Immature natural killer cell (primary cell): ENCODE measurements around the gene WNT6. TPM values are rescaled to one million over a fixed set of nuclear protein-coding genes. Genes with fewer than 3 reads are reported as not detected.

Source experiments
- DNase-seq, 3 donors: peaks; one replicate each; pipeline ENCODE4 v3.0.0; 2022; ENCODE audit warnings: mixed read lengths in 1 of 3
- H3K27ac Mint-ChIP-seq, 6 donors: one replicate each; pipeline ENCODE4 v1.8.0; 2020; ENCODE audit warnings: mixed read lengths in 6 of 6, mild to moderate bottlenecking in 5 of 6, inconsistent platforms in 4 of 6, moderate library complexity in 3 of 6
- H3K27me3 Mint-ChIP-seq, 3 donors: one replicate each; pipeline ENCODE4 v1.8.0; 2020 to 2021; ENCODE audit warnings: low read depth in 3 of 3, mild to moderate bottlenecking in 3 of 3, mixed read lengths in 3 of 3, moderate library complexity in 3 of 3, inconsistent platforms in 1 of 3
- H3K36me3 Mint-ChIP-seq, 3 donors: one replicate each; pipeline ENCODE4 v1.8.0; 2020; ENCODE audit warnings: mixed read lengths in 3 of 3, inconsistent platforms in 2 of 3, mild to moderate bottlenecking in 2 of 3
- H3K4me1 Mint-ChIP-seq, 2 donors: one replicate each; pipeline ENCODE4 v1.8.0; 2020; ENCODE audit warnings: inconsistent platforms in 2 of 2, mild to moderate bottlenecking in 2 of 2, mixed read lengths in 2 of 2, moderate library complexity in 1 of 2
- H3K4me3 Mint-ChIP-seq, 5 donors: one replicate each; pipeline ENCODE4 v1.8.0; 2020; ENCODE audit warnings: mild to moderate bottlenecking in 5 of 5, mixed read lengths in 5 of 5, inconsistent platforms in 3 of 5, moderate library complexity in 3 of 5
- H3K9me3 Mint-ChIP-seq, 6 donors: one replicate each; pipeline ENCODE4 v1.8.0; 2020; ENCODE audit warnings: mild to moderate bottlenecking in 6 of 6, mixed read lengths in 6 of 6, inconsistent platforms in 4 of 6, moderate library complexity in 3 of 6
- polyA plus RNA-seq, 3 donors: library from polyadenylated mRNA; unstranded; fragments of 300-500 nt; fragmentation: Illumina TruSeq; gene quantifications; one replicate each; pipeline ENCODE4 v1.2.3, GENCODE V29; 2021

The WNT6 gene
- polyA plus RNA-seq, 3 donors from 2014 or later: 0.22 TPM; not detected in 2

DNA sequence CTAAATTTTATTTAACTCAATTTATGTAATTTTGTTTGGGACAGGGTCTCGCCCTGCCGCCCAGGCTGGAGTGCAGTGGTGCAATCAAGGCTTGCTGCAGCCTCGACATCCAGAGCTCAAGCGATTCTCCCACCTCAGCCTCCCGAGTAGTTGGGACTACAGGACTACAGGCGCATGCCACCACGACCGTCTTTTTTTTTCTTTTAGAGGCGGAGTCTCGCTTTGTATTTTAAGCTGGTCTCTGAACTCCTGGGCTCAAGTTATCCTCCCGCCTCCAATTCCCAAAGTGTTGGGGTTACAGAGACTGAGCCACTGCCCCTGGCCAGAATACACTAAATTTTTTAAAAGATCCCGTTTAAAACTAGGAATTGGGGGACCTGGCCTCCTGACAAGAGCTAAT is 39.5 kb downstream of the WNT6 start:
- Mint-ChIP-seq H3K4me1 (peaks cover 32 to 34% of the 10 kb centered on the region in 2 donors), H3K27ac (no peak overlapping the region), H3K9me3 (peaks cover 0 to 4% (median 0%) of the 10 kb centered on the region in 6 donors), H3K36me3 (no peaks in the 10 kb centered on the region), H3K4me3 (no peak overlapping the region), H3K27me3 (peaks cover 33 to 41% (median 39%) of the 10 kb centered on the region in 3 donors)
- no peak for DNase-seq

DNA sequence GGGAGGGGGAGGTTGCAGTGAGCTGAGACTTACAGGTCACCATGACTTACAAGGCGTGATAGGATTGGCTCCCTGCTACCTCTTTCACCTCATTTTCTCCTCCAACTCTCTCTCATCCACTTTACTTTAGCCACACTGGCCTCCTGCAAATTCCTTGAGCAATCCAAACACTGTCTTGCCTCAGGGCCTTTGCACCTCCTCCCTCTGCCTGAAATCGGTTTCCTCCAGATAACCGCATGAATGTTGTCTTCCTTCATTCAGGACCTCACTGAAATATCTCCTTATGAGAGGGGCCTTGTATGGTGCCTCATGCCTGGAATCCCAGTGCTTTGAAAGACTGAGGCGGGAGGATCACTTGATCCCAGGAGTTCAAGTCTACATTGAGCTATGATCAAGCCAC is 42.8 kb downstream of the WNT6 start:
- Mint-ChIP-seq H3K9me3 (peaks cover 0 to 2% (median 0%) of the 10 kb centered on the region in 6 donors), H3K27me3 (peaks cover 16 to 37% (median 18%) of the 10 kb centered on the region in 3 donors), H3K36me3 (no peaks in the 10 kb centered on the region), H3K4me3 (no peak overlapping the region), H3K4me1 (peaks cover 9 to 10% of the 10 kb centered on the region in 2 donors), H3K27ac (no peak overlapping the region)
- DNase-seq: no peak

DNA sequence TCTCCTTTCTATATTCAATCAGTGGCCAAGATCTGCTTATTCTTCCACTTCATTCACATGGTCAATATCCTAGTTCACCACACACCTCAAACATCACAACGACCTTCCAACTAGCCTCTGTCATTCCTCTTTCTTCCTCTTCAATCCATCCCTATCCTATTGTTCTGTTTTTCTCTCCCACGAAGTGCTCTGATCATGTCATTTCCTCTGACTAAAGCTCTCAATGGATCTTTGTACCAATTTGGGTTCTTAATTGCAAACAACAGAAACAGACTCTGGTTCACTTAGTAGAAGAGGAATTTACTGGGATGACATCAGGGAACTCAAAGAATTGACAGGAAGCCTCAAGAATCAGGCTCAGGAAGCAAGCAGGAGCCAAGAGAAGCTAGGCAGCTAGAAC is 44.6 kb downstream of the WNT6 start:
- no peaks in the 10 kb centered on the region for H3K36me3 Mint-ChIP-seq
- peaks cover 7 to 11% of the 10 kb centered on the region in 2 donors for H3K4me1 Mint-ChIP-seq
- DNase-seq: no peak
- peaks cover 0 to 2% (median 0%) of the 10 kb centered on the region in 6 donors for H3K9me3 Mint-ChIP-seq
- H3K27me3 Mint-ChIP-seq: peaks cover 10 to 32% (median 13%) of the 10 kb centered on the region in 3 donors
- H3K4me3 Mint-ChIP-seq: no peak overlapping the region
- no peak overlapping the region for H3K27ac Mint-ChIP-seq

DNA sequence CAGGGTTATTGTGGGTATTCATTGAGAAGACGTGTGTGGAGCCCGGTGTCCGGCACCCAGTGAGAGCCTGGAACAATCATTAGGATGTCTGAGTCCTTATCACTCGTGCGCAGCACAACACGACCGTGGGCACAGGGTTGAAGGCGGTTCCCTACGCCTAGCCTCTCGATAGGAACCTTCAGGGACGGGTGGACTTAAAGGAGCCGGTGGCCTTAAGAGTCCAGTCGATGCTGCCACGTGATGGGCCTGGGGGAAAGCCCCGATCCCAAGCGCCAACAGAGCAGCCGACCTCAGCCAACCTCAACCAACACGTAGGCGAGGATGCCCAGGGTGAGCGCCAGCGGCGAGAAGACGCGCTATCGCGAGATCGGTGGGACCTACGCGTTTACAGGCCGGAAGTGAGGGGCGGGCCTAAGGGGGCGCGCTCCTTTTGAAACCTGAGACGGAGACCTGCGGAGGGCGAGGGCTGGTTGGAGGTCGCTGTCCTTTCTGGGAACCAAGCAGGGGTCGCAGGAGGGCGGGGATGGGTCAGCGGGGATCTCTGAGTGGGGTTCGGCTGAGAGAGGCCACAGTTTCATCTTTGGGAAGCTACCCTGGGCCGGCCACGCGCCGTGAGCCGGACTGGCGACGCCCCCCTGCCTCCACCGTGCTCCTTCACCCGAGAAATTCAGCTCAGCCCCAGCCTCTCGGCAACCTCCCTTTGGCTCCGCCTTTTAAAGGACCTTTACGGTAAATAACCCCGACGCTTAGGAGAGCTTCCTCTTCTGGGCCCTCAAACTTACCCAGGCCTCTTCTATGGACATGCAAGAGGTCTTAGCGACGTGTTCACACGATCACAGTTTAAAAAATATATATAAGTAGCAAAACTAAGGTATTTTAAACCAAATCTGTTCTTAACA is 49.4 kb downstream of the WNT6 start:
- Mint-ChIP-seq H3K4me3 (peak overlapping the region; percentile 82 to 89 (median 84)), H3K36me3 (no peaks in the 10 kb centered on the region), H3K4me1 (peaks cover 12 to 13% of the 10 kb centered on the region in 2 donors), H3K9me3 (peaks cover 0 to 2% (median 0%) of the 10 kb centered on the region in 6 donors), H3K27ac (peak overlapping the region in 5 of 6 donors; percentile 64 to 88 (median 67)), H3K27me3 (peaks cover 7 to 22% (median 9%) of the 10 kb centered on the region in 3 donors)
- DNase-seq: peak; percentile 86 to 87 (median 87)

DNA sequence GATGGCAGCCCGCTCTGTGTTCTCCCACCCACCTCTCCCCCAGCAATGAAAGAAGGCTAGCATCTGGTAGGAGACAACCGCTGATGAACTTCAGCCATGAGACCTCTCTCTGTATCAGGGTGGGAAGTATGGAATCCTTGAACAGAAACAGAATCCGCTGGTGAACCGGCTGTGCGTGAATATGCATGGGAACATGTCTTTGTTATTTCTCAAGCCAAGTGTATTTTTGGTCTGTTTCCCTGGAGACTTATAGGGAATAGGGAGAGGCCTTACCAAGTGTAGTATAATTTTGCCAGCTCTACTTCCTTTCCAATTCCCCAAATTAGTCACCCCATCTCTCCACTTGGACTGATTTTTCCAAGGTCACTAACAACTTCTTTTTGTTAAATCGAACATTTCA is 51.1 kb downstream of the WNT6 start:
- peaks cover 7 to 13% (median 9%) of the 10 kb centered on the region in 3 donors for H3K27me3 Mint-ChIP-seq
- peaks cover 0 to 2% (median 0%) of the 10 kb centered on the region in 6 donors for H3K9me3 Mint-ChIP-seq
- H3K4me3 Mint-ChIP-seq: no peak overlapping the region
- peaks cover 12 to 13% of the 10 kb centered on the region in 2 donors for H3K4me1 Mint-ChIP-seq
- DNase-seq: no peak
- H3K27ac Mint-ChIP-seq: no peak overlapping the region
- H3K36me3 Mint-ChIP-seq: no peaks in the 10 kb centered on the region

DNA sequence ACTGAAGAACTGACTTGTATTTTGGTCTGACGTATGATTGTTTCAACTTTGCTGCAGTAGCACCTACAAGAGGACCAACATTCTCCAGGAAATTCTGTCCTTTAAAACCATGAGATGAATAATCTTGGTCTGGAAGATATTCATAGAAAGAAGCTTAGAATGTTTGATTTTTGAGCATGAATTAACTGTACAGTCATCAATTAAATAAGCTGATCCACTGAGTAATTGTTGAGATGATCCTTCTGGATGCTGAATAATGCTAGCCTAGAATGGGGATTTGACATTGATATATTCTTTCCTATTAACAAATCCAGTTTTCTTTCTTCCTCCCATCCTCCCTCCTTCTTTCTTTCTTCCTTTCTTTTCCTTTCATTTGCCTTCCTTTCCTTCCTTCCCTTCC is 60.9 kb downstream of the WNT6 start:
- H3K36me3 Mint-ChIP-seq: peaks cover 0 to 3% (median 0%) of the 10 kb centered on the region in 3 donors
- no peak for DNase-seq
- no peak overlapping the region for H3K27ac Mint-ChIP-seq
- H3K27me3 Mint-ChIP-seq: peaks cover 8 to 11% (median 9%) of the 10 kb centered on the region in 3 donors
- H3K4me1 Mint-ChIP-seq: no peaks in the 10 kb centered on the region
- no peak overlapping the region for H3K4me3 Mint-ChIP-seq
- peaks cover 0 to 5% (median 0%) of the 10 kb centered on the region in 6 donors for H3K9me3 Mint-ChIP-seq

Other genes starting within 250 kb of the WNT6 start
- 10 to 100 TPM in 1 of 3 donors, 1 to 10 TPM in 1, not detected in 1; 2.8 to 18.2 TPM for gene ZNF142, start 200.2 kb upstream of the WNT6 start, polyA plus RNA-seq
- 10 to 100 TPM; 15.7 to 25.3 (median 16.8) TPM for gene BCS1L, start 200.1 kb upstream of the WNT6 start, polyA plus RNA-seq
- gene RNF25, start 187.8 kb upstream of the WNT6 start, polyA plus RNA-seq: 10 to 100 TPM in 2 of 3 donors, 1 to 10 TPM in 1; 7.7 to 16.7 (median 16.3) TPM
- 1 to 10 TPM; 3.0 to 3.9 (median 3.9) TPM for gene STK36, start 187.7 kb upstream of the WNT6 start, polyA plus RNA-seq
- 1 to 10 TPM in 2 of 3 donors, under 1 TPM in 1; 0.14 to 5.4 (median 3.8) TPM for gene TTLL4, start 149.0 kb upstream of the WNT6 start, polyA plus RNA-seq
- under 1 TPM in 2 of 3 donors, not detected in 1; 0.34 to 0.60 TPM for gene CYP27A1, start 77.7 kb upstream of the WNT6 start, polyA plus RNA-seq
- not detected for gene PRKAG3, start 28.0 kb upstream of the WNT6 start, polyA plus RNA-seq
- gene WNT10A, start 21.0 kb downstream of the WNT6 start, polyA plus RNA-seq: under 1 TPM in 1 of 3 donors, not detected in 2; 0.19 TPM
- not detected for gene CDK5R2, start 99.9 kb downstream of the WNT6 start, polyA plus RNA-seq
- gene FEV, start 125.4 kb downstream of the WNT6 start, polyA plus RNA-seq: not detected
- gene CRYBA2, start 133.6 kb downstream of the WNT6 start, polyA plus RNA-seq: not detected
- not detected for gene CFAP65, start 181.7 kb downstream of the WNT6 start, polyA plus RNA-seq
- gene IHH, start 201.1 kb downstream of the WNT6 start, polyA plus RNA-seq: not detected